SK-N-SH treated with all-trans-retinoic acid at 6 μM for 48 hours (cell line): ENCODE data around the gene TMEM209.
A peak's percentile ranks its signal among the peaks of the same experiment; 100 is the strongest.

Experiments
- ATAC-seq: fragments of 200-7000 bp; cut with Tn5 transposase; 3 replicates; pipeline ENCODE4 v1.9.1; 2020; ENCODE audit warnings: mild to moderate bottlenecking, moderate library complexity
- ARNTL ChIP-seq: fragments of 450-650 bp; formaldehyde crosslinking; IDR thresholded peaks from 2 replicates; pipeline ENCODE4 v1.5.0; 2020; ENCODE audit warnings: low read depth, mild to moderate bottlenecking, moderate library complexity, borderline replicate concordance
- BACH2 ChIP-seq: fragments of 250-450 bp; sonication (Bioruptor Pico); IDR thresholded peaks from 2 replicates; pipeline ENCODE4 v1.9.0; 2021; ENCODE audit warnings: mild to moderate bottlenecking, borderline replicate concordance
- CSDC2 ChIP-seq: fragments of 250-450 bp; sonication (Bioruptor Pico); IDR thresholded peaks from 2 replicates; pipeline ENCODE4 v1.5.0; 2020; ENCODE audit warnings: mild to moderate bottlenecking, moderate library complexity
- ESRRG ChIP-seq: fragments of 250-450 bp; sonication (Bioruptor Pico); IDR thresholded peaks from 2 replicates; pipeline ENCODE4 v1.6.1; 2021; ENCODE audit warnings: mild to moderate bottlenecking
- ISL1 ChIP-seq: fragments of 250-450 bp; sonication (Bioruptor Pico); IDR thresholded peaks from 2 replicates; pipeline ENCODE4 v2.1.2; 2022; ENCODE audit warnings: mild to moderate bottlenecking, moderate library complexity
- OSR1 ChIP-seq: fragments of 250-450 bp; sonication (Bioruptor Pico); IDR thresholded peaks from 2 replicates; pipeline ENCODE4 v1.8.0; 2022; ENCODE audit warnings: moderate library complexity, mild to moderate bottlenecking, inconsistent platforms
- PATZ1 ChIP-seq: fragments of 250-450 bp; sonication (Bioruptor Pico); IDR thresholded peaks from 2 replicates; pipeline ENCODE4 v1.8.0; 2020; ENCODE audit warnings: mild to moderate bottlenecking, moderate library complexity, borderline replicate concordance
- POU6F1 ChIP-seq: fragments of 250-450 bp; sonication (Bioruptor Pico); IDR thresholded peaks from 2 replicates; pipeline ENCODE4 v1.8.0; 2021; ENCODE audit warnings: low read depth, mild to moderate bottlenecking, moderate library complexity, borderline replicate concordance
- PPARA ChIP-seq: fragments of 250-450 bp; sonication (Bioruptor Pico); IDR thresholded peaks from 2 replicates; pipeline ENCODE4 v1.5.0; 2020; ENCODE audit warnings: mild to moderate bottlenecking, borderline replicate concordance
- RARB ChIP-seq: fragments of 250-450 bp; sonication (Bioruptor Pico); IDR thresholded peaks from 2 replicates; pipeline ENCODE4 v1.8.0; 2021; ENCODE audit warnings: mild to moderate bottlenecking, moderate library complexity
- SNAI2 ChIP-seq: fragments of 250-450 bp; sonication (Bioruptor Pico); IDR thresholded peaks from 2 replicates; pipeline ENCODE4 v1.5.0; 2020; ENCODE audit warnings: mild to moderate bottlenecking, moderate library complexity
- TCF4 ChIP-seq: fragments of 250-450 bp; sonication (Bioruptor Pico); IDR thresholded peaks from 2 replicates; pipeline ENCODE4 v1.8.0; 2021; ENCODE audit warnings: mild to moderate bottlenecking, moderate library complexity, borderline replicate concordance
- TOX ChIP-seq: fragments of 250-450 bp; sonication (Bioruptor Pico); IDR thresholded peaks from 2 replicates; pipeline ENCODE4 v1.8.0; 2021; ENCODE audit warnings: mild to moderate bottlenecking, moderate library complexity, borderline replicate concordance
- TSHZ2 ChIP-seq: fragments of 250-450 bp; sonication (Bioruptor Pico); IDR thresholded peaks from 2 replicates; pipeline ENCODE4 v1.5.0; 2020; ENCODE audit warnings: mild to moderate bottlenecking, moderate library complexity
- ZC3H10 ChIP-seq: fragments of 250-450 bp; sonication (Bioruptor Pico); IDR thresholded peaks from 2 replicates; pipeline ENCODE4 v1.5.1; 2021; ENCODE audit warnings: mild to moderate bottlenecking, moderate library complexity
- ZFP30 ChIP-seq: fragments of 450-650 bp; formaldehyde crosslinking; IDR thresholded peaks from 2 replicates; pipeline ENCODE4 v1.5.0; 2022; ENCODE audit warnings: mild to moderate bottlenecking, moderate library complexity
- ZNF565 ChIP-seq: fragments of 450-650 bp; formaldehyde crosslinking; conservative IDR thresholded peaks from 2 replicates; pipeline ENCODE4 v1.5.0; 2020; ENCODE audit warnings: low read depth, mild to moderate bottlenecking, moderate library complexity
- ZNF70 ChIP-seq: fragments of 450-650 bp; formaldehyde crosslinking; IDR thresholded peaks from 2 replicates; pipeline ENCODE4 v1.5.0; 2020; ENCODE audit warnings: mild to moderate bottlenecking, moderate library complexity
- ZNF8 ChIP-seq: fragments of 450-650 bp; formaldehyde crosslinking; IDR thresholded peaks from 2 replicates; pipeline ENCODE4 v1.5.0; 2020; ENCODE audit warnings: mild to moderate bottlenecking, moderate library complexity

TMEM209 gene

GRCh38 chr7:130154501-130155317, 50.5 kb downstream of the TMEM209 start (continued):
- TF ChIP-seq TOX (no peak), ZC3H10 (CRISPR knock-in tag) (no peak), ESRRG (CRISPR knock-in tag) (no peak), POU6F1 (no peak), ARNTL (CRISPR knock-in tag) (no peak), ZNF70 (peak; percentile 46; the same call in 1 of the 2 replicates), RARB (CRISPR knock-in tag) (no peak), ZFP30 (CRISPR knock-in tag) (no peak), ZNF565 (CRISPR knock-in tag) (no peak), PATZ1 (no peak), CSDC2 (CRISPR knock-in tag) (no peak)

- no peak for TF ChIP-seq TCF4 (CRISPR knock-in tag)
- TF ChIP-seq CSDC2 (CRISPR knock-in tag): no peak
- TF ChIP-seq, all 23 proteins: peak for 0
- ATAC-seq: peak; percentile 59
Measured at GRCh38 chr7:130154131-130154500, 51.1 kb downstream of the TMEM209 start.

- no peak for TF ChIP-seq ISL1 (CRISPR knock-in tag)
- TF ChIP-seq SNAI2 (CRISPR knock-in tag): no peak
- TF ChIP-seq RARB (CRISPR knock-in tag): no peak
- TF ChIP-seq OSR1 (CRISPR knock-in tag): no peak
- no peak for TF ChIP-seq ZNF8 (CRISPR knock-in tag)
- no peak for TF ChIP-seq TSHZ2 (CRISPR knock-in tag)
- TF ChIP-seq PATZ1: no peak
- TF ChIP-seq ESRRG (CRISPR knock-in tag): no peak
- no peak for TF ChIP-seq ZFP30 (CRISPR knock-in tag)
- TF ChIP-seq PPARA (CRISPR knock-in tag): no peak
- TF ChIP-seq BACH2 (CRISPR knock-in tag): no peak
- no peak for TF ChIP-seq TCF4 (CRISPR knock-in tag)
- no peak for TF ChIP-seq CSDC2 (CRISPR knock-in tag)
- no peak for TF ChIP-seq ZNF565 (CRISPR knock-in tag)
- peak; percentile 6 for ATAC-seq
Measured at GRCh38 chr7:130153211-130153908, 51.8 kb downstream of the TMEM209 start.
